Activated T-cell treated with anti-CD3 and anti-CD28 coated beads for 24 hours (primary cell): Measurements from ENCODE around the gene E4F1.
"Not testable (repeated sequence)": the region's sequence is repeated elsewhere in the genome, so short reads cannot be mapped to it uniquely, and the experiment has no call there.

Experiments used
- DNase-seq: peaks from one replicate; pipeline ENCODE4 v3.0.0-alpha.2; 2020; ENCODE audit warnings: low read depth

The E4F1 gene

GRCh38 chr16:2244926-2245795 lies 21.8 kb downstream of the E4F1 start:
- DNase-seq = no peak

- no peak for DNase-seq
Observed at GRCh38 chr16:2246301-2246885, 23.0 kb downstream of the E4F1 start.

GRCh38 chr16:2250652-2251295 lies 27.4 kb downstream of the E4F1 start:
- DNase-seq = peak; percentile 28

GRCh38 chr16:2251296-2252111 lies 28.1 kb downstream of the E4F1 start, which contains the start of gene ECI1:
Gene ECI1, minus strand, starts transcription at chr16:2251587. Its CDS starts 21 bp downstream, at chr16:2251566.
- peak; percentile 71 for DNase-seq

GRCh38 chr16:2252806-2253148 lies 29.4 kb downstream of the E4F1 start:
- DNase-seq = no peak

- no peak for DNase-seq
Observed at GRCh38 chr16:2253293-2253692, 29.9 kb downstream of the E4F1 start.

GRCh38 chr16:2256531-2257140 lies 33.2 kb downstream of the E4F1 start:
- no peak for DNase-seq

- no peak for DNase-seq
Observed at GRCh38 chr16:2257726-2258125, 34.3 kb downstream of the E4F1 start.

- not testable (repeated sequence) for DNase-seq
Observed at GRCh38 chr16:2258530-2258929, 35.1 kb downstream of the E4F1 start.

- DNase-seq = no peak
Observed at GRCh38 chr16:2260250-2260649, 36.9 kb downstream of the E4F1 start.

GRCh38 chr16:2263026-2263425 lies 39.6 kb downstream of the E4F1 start:
- DNase-seq = not testable (repeated sequence)

- peak; percentile 10 for DNase-seq
Observed at GRCh38 chr16:2266887-2267286, 43.5 kb downstream of the E4F1 start.

GRCh38 chr16:2267505-2267912 lies 44.1 kb downstream of the E4F1 start:
- DNase-seq = peak; percentile 16

- DNase-seq = peak; percentile 95
Observed at GRCh38 chr16:2267913-2268666, 44.7 kb downstream of the E4F1 start, which contains the start of gene RNPS1. Gene RNPS1, minus strand, starts transcription at chr16:2268126. Its CDS starts 3,483 bp downstream, at chr16:2264643.

GRCh38 chr16:2270070-2270462 lies 46.7 kb downstream of the E4F1 start:
- DNase-seq = no peak

- DNase-seq = no peak
Observed at GRCh38 chr16:2270588-2271470, 47.4 kb downstream of the E4F1 start.

- no peak for DNase-seq
Observed at GRCh38 chr16:2271848-2272461, 48.6 kb downstream of the E4F1 start.

- no peak for DNase-seq
Observed at GRCh38 chr16:2273484-2273883, 50.1 kb downstream of the E4F1 start.

GRCh38 chr16:2273931-2274330 lies 50.5 kb downstream of the E4F1 start:
- DNase-seq = no peak
